ENCODE results near the gene KRT36. TPM values are rescaled to one million over a fixed set of nuclear protein-coding genes. Genes with fewer than 3 reads are reported as not detected.

The KRT36 gene
- total and polyA plus RNA-seq, 10 of the 15 experiments (the other 5 are each of a cell fraction or from before 2014, with no cell fraction given) = not detected

DNA sequence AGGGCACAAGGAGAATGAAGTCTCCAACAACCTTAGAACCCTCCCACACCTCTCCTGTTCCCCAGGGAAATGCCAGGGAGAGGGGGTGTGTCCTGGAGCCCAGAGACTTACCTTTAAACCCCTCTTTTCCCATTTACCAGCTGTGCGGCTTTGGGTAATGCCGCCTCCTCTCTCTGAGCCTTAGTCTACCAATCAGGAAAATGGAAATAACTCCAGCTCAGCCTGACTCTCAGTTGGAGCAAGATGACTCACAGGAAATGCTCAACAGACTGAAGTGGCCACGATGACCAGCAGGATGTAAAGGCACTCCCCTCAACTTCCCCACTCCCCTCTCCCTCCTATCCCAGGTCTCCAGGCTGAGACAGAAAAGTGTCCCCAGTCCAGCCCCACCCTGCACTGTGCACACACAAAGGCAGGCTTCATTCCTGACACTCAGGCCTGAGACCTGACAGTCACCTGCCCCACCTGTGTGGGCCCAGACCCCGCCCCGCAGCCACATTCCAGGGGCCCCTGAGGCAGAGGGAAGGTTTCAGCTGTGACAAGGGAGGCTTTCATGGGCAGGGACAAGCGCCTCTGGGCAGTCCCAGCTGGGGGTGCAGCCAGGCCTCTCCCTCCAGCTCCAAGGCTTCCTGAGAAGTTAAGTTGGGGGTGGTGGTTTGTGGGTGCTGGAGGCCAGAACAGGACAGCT, 32.0 kb upstream of the KRT36 start (continued):
- TF ChIP-seq, protein P1, sequence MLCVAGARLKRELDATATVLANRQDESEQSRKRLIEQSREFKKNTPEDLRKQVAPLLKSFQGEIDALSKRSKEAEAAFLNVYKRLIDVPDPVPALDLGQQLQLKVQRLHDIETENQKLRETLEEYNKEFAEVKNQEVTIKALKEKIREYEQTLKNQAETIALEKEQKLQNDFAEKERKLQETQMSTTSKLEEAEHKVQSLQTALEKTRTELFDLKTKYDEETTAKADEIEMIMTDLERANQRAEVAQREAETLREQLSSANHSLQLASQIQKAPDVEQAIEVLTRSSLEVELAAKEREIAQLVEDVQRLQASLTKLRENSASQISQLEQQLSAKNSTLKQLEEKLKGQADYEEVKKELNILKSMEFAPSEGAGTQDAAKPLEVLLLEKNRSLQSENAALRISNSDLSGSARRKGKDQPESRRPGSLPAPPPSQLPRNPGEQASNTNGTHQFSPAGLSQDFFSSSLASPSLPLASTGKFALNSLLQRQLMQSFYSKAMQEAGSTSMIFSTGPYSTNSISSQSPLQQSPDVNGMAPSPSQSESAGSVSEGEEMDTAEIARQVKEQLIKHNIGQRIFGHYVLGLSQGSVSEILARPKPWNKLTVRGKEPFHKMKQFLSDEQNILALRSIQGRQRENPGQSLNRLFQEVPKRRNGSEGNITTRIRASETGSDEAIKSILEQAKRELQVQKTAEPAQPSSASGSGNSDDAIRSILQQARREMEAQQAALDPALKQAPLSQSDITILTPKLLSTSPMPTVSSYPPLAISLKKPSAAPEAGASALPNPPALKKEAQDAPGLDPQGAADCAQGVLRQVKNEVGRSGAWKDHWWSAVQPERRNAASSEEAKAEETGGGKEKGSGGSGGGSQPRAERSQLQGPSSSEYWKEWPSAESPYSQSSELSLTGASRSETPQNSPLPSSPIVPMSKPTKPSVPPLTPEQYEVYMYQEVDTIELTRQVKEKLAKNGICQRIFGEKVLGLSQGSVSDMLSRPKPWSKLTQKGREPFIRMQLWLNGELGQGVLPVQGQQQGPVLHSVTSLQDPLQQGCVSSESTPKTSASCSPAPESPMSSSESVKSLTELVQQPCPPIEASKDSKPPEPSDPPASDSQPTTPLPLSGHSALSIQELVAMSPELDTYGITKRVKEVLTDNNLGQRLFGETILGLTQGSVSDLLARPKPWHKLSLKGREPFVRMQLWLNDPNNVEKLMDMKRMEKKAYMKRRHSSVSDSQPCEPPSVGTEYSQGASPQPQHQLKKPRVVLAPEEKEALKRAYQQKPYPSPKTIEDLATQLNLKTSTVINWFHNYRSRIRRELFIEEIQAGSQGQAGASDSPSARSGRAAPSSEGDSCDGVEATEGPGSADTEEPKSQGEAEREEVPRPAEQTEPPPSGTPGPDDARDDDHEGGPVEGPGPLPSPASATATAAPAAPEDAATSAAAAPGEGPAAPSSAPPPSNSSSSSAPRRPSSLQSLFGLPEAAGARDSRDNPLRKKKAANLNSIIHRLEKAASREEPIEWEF (IDR thresholded peaks at IDR 0.05; ENCODE audit: insufficient replicate concordance, low read depth, low read length) = no peak
- TF ChIP-seq DPF2 (IDR thresholded peaks at IDR 0.05) (no peak), SMAD5 (IDR thresholded peaks at IDR 0.05; ENCODE audit: low read depth) (no peak), MYC (IDR thresholded peaks at IDR 0.05; ENCODE audit: insufficient read depth, insufficient read length, insufficient replicate concordance, low read length, severe bottlenecking) (no peak), KDM1A (IDR thresholded peaks at IDR 0.05; ENCODE audit: borderline replicate concordance) (no peak), RB1 (IDR thresholded peaks at IDR 0.05; ENCODE audit: borderline replicate concordance) (no peak), EED (IDR thresholded peaks at IDR 0.05; ENCODE audit: low read depth) (no peak), SMAD1 (IDR thresholded peaks at IDR 0.05; ENCODE audit: low read depth, partially characterized antibody) (no peak), RAD21 (IDR thresholded peaks at IDR 0.05; ENCODE audit: insufficient read depth, low read depth, low read length) (no peak)
- TF ChIP-seq, protein P2, sequence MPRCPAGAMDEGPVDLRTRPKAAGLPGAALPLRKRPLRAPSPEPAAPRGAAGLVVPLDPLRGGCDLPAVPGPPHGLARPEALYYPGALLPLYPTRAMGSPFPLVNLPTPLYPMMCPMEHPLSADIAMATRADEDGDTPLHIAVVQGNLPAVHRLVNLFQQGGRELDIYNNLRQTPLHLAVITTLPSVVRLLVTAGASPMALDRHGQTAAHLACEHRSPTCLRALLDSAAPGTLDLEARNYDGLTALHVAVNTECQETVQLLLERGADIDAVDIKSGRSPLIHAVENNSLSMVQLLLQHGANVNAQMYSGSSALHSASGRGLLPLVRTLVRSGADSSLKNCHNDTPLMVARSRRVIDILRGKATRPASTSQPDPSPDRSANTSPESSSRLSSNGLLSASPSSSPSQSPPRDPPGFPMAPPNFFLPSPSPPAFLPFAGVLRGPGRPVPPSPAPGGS (IDR thresholded peaks at IDR 0.05; ENCODE audit: borderline replicate concordance, insufficient read depth, low read depth, low read length, poor library complexity, severe bottlenecking) = no peak
- TF ChIP-seq, protein P3, sequence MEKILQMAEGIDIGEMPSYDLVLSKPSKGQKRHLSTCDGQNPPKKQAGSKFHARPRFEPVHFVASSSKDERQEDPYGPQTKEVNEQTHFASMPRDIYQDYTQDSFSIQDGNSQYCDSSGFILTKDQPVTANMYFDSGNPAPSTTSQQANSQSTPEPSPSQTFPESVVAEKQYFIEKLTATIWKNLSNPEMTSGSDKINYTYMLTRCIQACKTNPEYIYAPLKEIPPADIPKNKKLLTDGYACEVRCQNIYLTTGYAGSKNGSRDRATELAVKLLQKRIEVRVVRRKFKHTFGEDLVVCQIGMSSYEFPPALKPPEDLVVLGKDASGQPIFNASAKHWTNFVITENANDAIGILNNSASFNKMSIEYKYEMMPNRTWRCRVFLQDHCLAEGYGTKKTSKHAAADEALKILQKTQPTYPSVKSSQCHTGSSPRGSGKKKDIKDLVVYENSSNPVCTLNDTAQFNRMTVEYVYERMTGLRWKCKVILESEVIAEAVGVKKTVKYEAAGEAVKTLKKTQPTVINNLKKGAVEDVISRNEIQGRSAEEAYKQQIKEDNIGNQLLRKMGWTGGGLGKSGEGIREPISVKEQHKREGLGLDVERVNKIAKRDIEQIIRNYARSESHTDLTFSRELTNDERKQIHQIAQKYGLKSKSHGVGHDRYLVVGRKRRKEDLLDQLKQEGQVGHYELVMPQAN (conservative IDR thresholded peaks at IDR 0.05) = no peak
